ENCODE measurements around the gene HNRNPF.

The HNRNPF gene

DNA sequence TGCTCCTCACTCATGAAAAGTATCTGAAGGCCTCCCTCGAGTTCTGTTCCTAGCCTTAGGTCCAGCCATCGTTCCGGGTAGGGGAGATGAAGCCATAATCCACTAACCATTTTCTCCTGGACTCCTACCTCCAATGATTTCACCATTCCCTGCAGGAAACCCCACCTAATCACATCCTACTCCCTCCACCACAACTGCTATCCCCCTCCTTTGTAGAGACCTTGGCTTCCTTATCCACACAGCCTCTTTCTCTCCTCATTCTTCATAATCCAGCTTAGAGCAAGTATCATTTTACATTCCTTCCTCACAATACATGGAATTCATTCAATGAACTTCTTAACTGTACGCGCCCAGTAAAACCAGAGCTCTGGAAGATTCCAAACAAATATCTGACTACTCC lies 18.7 kb downstream of the HNRNPF start:
- no peak for DNase-seq
- H3K9me3 ChIP-seq = no peaks in the 10 kb centered on the region
- H3K4me3 ChIP-seq (ENCODE audit: low read depth, low read length) = no peak overlapping the region
- H3K27me3 ChIP-seq = no peaks in the 10 kb centered on the region
- peaks cover 94% of the 10 kb centered on the region for H3K36me3 ChIP-seq
- H3K4me1 ChIP-seq = peaks cover 3% of the 10 kb centered on the region; the same call in 1 of the 2 replicates
- TF ChIP-seq, protein P1, sequence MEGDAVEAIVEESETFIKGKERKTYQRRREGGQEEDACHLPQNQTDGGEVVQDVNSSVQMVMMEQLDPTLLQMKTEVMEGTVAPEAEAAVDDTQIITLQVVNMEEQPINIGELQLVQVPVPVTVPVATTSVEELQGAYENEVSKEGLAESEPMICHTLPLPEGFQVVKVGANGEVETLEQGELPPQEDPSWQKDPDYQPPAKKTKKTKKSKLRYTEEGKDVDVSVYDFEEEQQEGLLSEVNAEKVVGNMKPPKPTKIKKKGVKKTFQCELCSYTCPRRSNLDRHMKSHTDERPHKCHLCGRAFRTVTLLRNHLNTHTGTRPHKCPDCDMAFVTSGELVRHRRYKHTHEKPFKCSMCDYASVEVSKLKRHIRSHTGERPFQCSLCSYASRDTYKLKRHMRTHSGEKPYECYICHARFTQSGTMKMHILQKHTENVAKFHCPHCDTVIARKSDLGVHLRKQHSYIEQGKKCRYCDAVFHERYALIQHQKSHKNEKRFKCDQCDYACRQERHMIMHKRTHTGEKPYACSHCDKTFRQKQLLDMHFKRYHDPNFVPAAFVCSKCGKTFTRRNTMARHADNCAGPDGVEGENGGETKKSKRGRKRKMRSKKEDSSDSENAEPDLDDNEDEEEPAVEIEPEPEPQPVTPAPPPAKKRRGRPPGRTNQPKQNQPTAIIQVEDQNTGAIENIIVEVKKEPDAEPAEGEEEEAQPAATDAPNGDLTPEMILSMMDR (IDR thresholded peaks at IDR 0.05; ENCODE audit: low read depth, low read length) = no peak

DNA sequence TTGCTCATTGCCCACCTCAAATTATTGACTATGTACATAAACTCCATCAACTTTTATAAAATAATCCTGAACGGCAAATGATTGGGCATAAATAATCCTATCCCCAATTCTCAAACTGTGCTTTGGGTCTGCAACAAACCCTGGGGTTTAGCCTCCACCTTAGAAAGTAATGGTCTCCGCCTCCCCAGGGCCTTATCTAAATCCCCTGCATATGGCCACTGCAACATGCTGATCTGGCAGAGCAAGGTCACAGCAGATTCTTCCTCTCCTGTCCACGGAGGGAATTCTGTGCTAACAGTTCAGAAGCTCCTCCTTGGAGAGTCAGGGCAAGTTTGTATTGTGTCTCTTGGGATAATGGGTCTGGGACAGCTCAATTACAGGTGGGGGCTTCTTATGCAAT lies 19.1 kb downstream of the HNRNPF start:
- peaks cover 92% of the 10 kb centered on the region for H3K36me3 ChIP-seq

DNA sequence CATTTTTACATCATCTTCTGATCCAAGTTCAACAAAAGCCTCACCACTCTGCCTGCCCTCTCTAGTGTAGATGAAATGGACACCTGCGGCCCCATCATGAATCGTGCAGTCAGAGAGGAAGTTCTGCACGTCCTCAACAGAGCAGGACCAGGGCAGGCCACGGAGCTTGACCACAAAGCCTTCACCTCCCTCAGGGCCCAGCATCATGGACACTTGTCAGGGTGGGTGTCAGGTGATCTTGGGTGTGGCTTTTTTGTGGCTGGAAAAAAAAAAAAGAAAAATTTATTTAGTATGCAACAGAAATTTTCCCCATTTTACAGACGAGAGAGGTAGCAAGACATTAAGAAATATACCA lies 21.3 kb downstream of the HNRNPF start:
- H3K27me3 ChIP-seq = no peaks in the 10 kb centered on the region
- H3K36me3 ChIP-seq = peaks cover 71% of the 10 kb centered on the region
- TF ChIP-seq, protein P1 (IDR thresholded peaks at IDR 0.05; ENCODE audit: low read depth, low read length) = no peak
- H3K4me1 ChIP-seq = no peaks in the 10 kb centered on the region
- no peak overlapping the region for H3K4me3 ChIP-seq (ENCODE audit: low read depth, low read length)
- DNase-seq = no peak
- H3K9me3 ChIP-seq = no peaks in the 10 kb centered on the region

More for the DNA sequence above, 19.1 kb downstream of the HNRNPF start:
- TF ChIP-seq, protein P1 (IDR thresholded peaks at IDR 0.05; ENCODE audit: low read depth, low read length) = no peak
- Histone ChIP-seq H3K27me3 (no peaks in the 10 kb centered on the region), H3K4me3 (ENCODE audit: low read depth, low read length) (no peak overlapping the region), H3K9me3 (no peaks in the 10 kb centered on the region), H3K4me1 (no peaks in the 10 kb centered on the region)
- DNase-seq = no peak

DNA sequence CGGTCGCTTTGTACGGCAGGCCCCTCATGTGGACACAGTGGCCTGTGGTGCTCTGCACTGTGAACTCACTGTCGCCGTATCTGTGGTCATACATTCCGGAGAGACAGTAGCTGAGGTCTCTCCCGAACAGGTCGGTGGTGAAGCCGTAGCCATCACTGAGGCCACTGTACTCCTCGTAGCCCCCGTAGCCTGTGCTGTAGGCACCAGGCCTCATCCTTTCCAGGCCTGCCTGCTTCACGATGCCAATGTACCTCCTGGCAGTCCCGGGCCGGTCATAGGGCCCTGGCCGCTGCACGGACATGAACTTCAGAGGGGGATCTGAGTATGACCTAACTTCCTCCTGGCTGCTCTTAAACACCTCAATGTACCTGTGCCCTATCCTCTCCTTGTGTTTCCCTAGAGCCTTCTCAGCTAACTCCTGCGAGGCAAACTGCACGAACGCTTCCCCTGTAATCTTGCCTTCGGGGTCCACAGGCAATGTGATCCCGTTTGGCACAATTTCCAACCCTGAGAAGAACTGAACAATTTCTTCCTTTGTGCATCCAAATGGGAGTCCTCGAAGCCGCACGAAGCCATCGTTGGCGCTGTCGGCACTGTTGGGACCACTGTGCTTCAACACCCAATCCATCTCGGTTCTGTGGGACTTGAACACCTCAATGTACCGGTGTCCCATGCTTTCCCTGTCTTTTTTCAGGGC lies 21.9 kb downstream of the HNRNPF start:
- DNase-seq = no peak
- H3K9me3 ChIP-seq = no peaks in the 10 kb centered on the region
- no peaks in the 10 kb centered on the region for H3K27me3 ChIP-seq
- peaks cover 66% of the 10 kb centered on the region for H3K36me3 ChIP-seq
- TF ChIP-seq, protein P1 (IDR thresholded peaks at IDR 0.05; ENCODE audit: low read depth, low read length) = no peak
- H3K4me1 ChIP-seq = no peaks in the 10 kb centered on the region
- H3K4me3 ChIP-seq (ENCODE audit: low read depth, low read length) = no peak overlapping the region

DNA sequence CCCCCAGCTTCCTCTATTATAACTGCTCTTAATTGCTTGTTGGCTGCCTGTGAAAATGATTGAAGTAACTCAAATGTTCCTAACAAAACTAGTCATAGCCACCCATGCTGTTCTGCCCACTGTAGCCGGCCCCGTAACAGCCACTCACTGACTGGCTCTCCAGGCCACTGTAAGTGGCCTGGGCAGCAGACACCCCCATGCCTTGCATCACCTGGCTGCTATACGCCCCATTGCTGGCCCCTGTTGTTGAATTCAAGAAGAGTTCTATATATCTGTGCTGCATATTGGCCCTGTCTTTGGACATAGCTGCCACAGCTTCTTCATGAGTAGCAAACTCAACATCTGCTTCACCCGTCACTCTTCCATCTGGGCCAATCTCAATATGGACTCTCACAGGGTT lies 22.4 kb downstream of the HNRNPF start:
- no peaks in the 10 kb centered on the region for H3K4me1 ChIP-seq
- H3K4me3 ChIP-seq (ENCODE audit: low read depth, low read length) = no peak overlapping the region
- H3K9me3 ChIP-seq = no peaks in the 10 kb centered on the region
- no peak for DNase-seq
- TF ChIP-seq, protein P1 (IDR thresholded peaks at IDR 0.05; ENCODE audit: low read depth, low read length) = no peak
- no peaks in the 10 kb centered on the region for H3K27me3 ChIP-seq
- H3K36me3 ChIP-seq = peaks cover 60% of the 10 kb centered on the region

DNA sequence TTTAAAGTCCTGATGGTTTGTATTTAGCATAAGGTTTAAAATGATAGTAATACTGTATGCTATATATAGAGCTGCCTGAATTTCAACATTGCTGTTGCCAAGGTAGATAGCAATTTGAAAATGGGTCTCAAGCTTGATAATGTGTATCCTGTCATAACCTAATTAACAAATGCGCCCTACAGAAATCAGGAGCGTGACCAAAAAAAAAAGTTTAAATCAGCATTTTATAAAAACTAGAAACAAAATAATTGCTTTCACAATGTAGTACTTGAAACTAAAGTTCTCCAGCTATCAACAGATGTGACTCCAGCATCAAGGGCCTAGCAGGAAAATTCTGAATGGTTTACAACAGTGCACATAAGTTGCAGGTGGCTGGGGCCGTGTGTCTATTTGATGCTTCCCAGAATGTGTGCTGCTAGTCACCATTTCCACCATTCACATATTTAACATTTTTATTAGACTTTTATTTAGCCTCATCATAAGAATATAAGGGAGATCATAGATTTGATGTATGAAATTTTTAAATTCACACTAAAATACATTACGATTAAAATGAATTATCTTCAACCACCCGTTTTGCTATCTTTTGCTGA lies 23.5 kb downstream of the HNRNPF start:
- Histone ChIP-seq H3K4me3 (ENCODE audit: low read depth, low read length) (no peak overlapping the region), H3K27me3 (no peaks in the 10 kb centered on the region), H3K36me3 (peaks cover 50% of the 10 kb centered on the region), H3K9me3 (no peaks in the 10 kb centered on the region), H3K4me1 (no peaks in the 10 kb centered on the region)
- DNase-seq = no peak
- TF ChIP-seq, protein P1 (IDR thresholded peaks at IDR 0.05; ENCODE audit: low read depth, low read length) = no peak
